ENCODE results near the gene EXOC4. TPM values are rescaled to one million over a fixed set of nuclear protein-coding genes. Genes with fewer than 3 reads are reported as not detected.

The EXOC4 gene
- total and polyA plus RNA-seq, 2 donors from 2014 or later, result 22.8 to 78.7 TPM

DNA sequence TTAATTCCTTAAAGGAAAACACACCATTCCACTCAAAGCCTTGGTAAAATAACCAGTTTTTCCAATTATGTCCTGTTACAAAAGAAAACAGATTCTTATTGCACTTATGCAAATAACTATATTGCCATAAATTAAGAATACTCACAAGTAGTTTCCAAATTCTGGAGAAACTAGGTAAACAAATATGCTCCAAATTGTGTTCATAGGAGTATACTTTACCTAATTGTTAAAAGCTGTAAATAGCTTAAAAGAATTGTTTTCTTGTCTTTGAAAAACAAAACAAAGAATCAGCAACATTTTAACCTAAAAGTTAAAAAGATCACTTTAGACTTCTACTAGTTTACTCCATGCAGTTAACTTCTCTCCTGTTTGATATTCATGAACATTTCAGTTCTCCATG is 835.3 kb downstream of the EXOC4 start:
- Histone ChIP-seq H3K4me1 (ENCODE audit: control insufficient read depth in 2 of 3, insufficient read depth in 2 of 3, low read depth in 1 of 3, low read length in 3 of 3) (no peaks in the 10 kb centered on the region), H3K36me3 (ENCODE audit: control insufficient read depth in 2 of 3, insufficient read depth in 3 of 3, low read length in 3 of 3) (no peaks in the 10 kb centered on the region), H3K4me3 (ENCODE audit: low read length in 3 of 3) (no peak overlapping the region), H3K27me3 (ENCODE audit: control insufficient read depth, insufficient read depth, low read length) (no peaks in the 10 kb centered on the region), H3K27ac (ENCODE audit: low read depth in 2 of 2, low read length in 2 of 2) (no peak overlapping the region), H3K9ac (ENCODE audit: low read length in 3 of 3) (no peak overlapping the region), H3K9me3 (ENCODE audit: control insufficient read depth in 2 of 3, insufficient read depth in 1 of 3, low read length in 3 of 3) (peaks cover 0 to 24% (median 5%) of the 10 kb centered on the region in 3 donors)
- FAIRE-seq (no peak), DNase-seq (no peak)
- TF ChIP-seq, protein P1, sequence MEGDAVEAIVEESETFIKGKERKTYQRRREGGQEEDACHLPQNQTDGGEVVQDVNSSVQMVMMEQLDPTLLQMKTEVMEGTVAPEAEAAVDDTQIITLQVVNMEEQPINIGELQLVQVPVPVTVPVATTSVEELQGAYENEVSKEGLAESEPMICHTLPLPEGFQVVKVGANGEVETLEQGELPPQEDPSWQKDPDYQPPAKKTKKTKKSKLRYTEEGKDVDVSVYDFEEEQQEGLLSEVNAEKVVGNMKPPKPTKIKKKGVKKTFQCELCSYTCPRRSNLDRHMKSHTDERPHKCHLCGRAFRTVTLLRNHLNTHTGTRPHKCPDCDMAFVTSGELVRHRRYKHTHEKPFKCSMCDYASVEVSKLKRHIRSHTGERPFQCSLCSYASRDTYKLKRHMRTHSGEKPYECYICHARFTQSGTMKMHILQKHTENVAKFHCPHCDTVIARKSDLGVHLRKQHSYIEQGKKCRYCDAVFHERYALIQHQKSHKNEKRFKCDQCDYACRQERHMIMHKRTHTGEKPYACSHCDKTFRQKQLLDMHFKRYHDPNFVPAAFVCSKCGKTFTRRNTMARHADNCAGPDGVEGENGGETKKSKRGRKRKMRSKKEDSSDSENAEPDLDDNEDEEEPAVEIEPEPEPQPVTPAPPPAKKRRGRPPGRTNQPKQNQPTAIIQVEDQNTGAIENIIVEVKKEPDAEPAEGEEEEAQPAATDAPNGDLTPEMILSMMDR (IDR thresholded peaks at IDR 0.05; ENCODE audit: borderline replicate concordance, extremely low read depth, insufficient read depth), result no peak
- intact Hi-C loops (cut with DNase I), result no loop called here

DNA sequence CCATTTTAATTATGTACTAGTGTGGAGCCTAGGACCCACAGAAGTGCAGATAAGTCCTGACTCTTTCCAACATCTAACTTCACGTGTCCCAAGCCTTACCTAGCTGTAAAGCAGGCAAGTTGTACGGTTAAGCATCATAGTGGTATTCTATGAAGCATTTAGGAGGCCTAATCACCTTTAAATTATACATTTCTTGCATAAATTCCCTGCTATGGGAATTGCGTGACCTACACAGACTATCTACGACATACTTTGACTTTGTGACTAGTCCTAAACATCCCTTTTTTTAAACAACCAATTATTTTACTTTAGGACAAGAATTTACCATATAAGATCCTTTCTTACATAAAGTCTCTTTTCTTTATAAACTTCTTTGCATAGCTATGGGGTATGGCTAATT is 836.6 kb downstream of the EXOC4 start:
- DNase-seq (no peak), FAIRE-seq (no peak)
- Histone ChIP-seq H3K27ac (ENCODE audit: low read depth in 2 of 2, low read length in 2 of 2) (no peak overlapping the region), H3K4me1 (ENCODE audit: control insufficient read depth in 2 of 3, insufficient read depth in 2 of 3, low read depth in 1 of 3, low read length in 3 of 3) (no peaks in the 10 kb centered on the region), H3K27me3 (ENCODE audit: control insufficient read depth, insufficient read depth, low read length) (no peaks in the 10 kb centered on the region), H3K9ac (ENCODE audit: low read length in 3 of 3) (no peak overlapping the region), H3K4me3 (ENCODE audit: low read length in 3 of 3) (no peak overlapping the region), H3K9me3 (ENCODE audit: control insufficient read depth in 2 of 3, insufficient read depth in 1 of 3, low read length in 3 of 3) (peaks cover 0 to 24% (median 5%) of the 10 kb centered on the region in 3 donors), H3K36me3 (ENCODE audit: control insufficient read depth in 2 of 3, insufficient read depth in 3 of 3, low read length in 3 of 3) (no peaks in the 10 kb centered on the region)
- TF ChIP-seq, protein P1 (IDR thresholded peaks at IDR 0.05; ENCODE audit: borderline replicate concordance, extremely low read depth, insufficient read depth), result no peak
- intact Hi-C loops (cut with DNase I), result no loop called here

DNA sequence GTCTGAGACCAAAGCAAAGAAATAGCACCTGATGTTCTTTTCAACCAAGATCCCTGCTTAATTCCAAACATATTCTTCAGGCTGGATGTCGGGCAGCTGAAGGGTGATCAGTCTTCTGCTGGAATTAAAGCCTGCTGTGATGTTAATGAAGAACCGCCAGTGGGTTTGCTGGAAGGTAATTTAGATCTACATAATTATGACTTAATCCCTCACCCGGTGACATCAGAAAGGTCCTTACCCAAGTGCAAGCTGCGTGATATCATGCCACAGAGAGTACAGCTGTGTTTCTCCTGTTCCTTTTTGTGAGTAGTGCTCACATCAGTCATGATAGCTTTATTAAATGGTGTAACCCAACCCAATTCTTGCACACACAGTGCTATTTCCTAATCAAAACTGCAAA is 845.2 kb downstream of the EXOC4 start:
- H3K4me3 ChIP-seq (ENCODE audit: low read length in 3 of 3), result no peak overlapping the region
- H3K27me3 ChIP-seq (ENCODE audit: control insufficient read depth, insufficient read depth, low read length), result no peaks in the 10 kb centered on the region
- no peak for FAIRE-seq
- no peak for DNase-seq
- intact Hi-C loops (cut with DNase I), result no loop called here
- no peak overlapping the region for H3K9ac ChIP-seq (ENCODE audit: low read length in 3 of 3)
- TF ChIP-seq, protein P1 (IDR thresholded peaks at IDR 0.05; ENCODE audit: borderline replicate concordance, extremely low read depth, insufficient read depth), result no peak
- no peaks in the 10 kb centered on the region for H3K36me3 ChIP-seq (ENCODE audit: control insufficient read depth in 2 of 3, insufficient read depth in 3 of 3, low read length in 3 of 3)
- no peaks in the 10 kb centered on the region for H3K9me3 ChIP-seq (ENCODE audit: control insufficient read depth in 2 of 3, insufficient read depth in 1 of 3, low read length in 3 of 3)
- no peak overlapping the region for H3K27ac ChIP-seq (ENCODE audit: low read depth in 2 of 2, low read length in 2 of 2)
- no peaks in the 10 kb centered on the region for H3K4me1 ChIP-seq (ENCODE audit: control insufficient read depth in 2 of 3, insufficient read depth in 2 of 3, low read depth in 1 of 3, low read length in 3 of 3)

DNA sequence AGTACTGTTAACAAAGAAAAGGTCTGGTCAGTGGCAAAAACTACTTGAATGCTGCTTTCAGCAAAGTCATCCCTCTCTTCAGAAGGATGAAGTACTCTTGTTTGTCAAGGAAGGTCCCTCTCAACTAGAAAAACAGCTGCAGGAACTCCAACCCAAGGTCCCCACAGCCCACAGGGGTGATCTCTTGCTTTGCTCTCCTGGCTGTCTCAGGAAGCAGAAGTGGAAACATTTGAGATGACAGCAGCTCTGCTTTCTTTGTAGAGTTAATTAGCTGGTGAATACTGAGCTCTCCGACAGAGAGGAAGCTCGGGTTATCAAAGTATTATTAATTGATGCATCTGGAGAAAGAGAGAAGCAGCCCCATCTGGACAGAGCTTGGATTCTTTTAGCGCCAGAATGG is 848.8 kb downstream of the EXOC4 start:
- no peaks in the 10 kb centered on the region for H3K9me3 ChIP-seq (ENCODE audit: control insufficient read depth in 2 of 3, insufficient read depth in 1 of 3, low read length in 3 of 3)
- no peak for FAIRE-seq
- H3K4me1 ChIP-seq (ENCODE audit: control insufficient read depth in 2 of 3, insufficient read depth in 2 of 3, low read depth in 1 of 3, low read length in 3 of 3), result no peaks in the 10 kb centered on the region
- H3K9ac ChIP-seq (ENCODE audit: low read length in 3 of 3), result no peak overlapping the region
- H3K36me3 ChIP-seq (ENCODE audit: control insufficient read depth in 2 of 3, insufficient read depth in 3 of 3, low read length in 3 of 3), result no peaks in the 10 kb centered on the region
- H3K27me3 ChIP-seq (ENCODE audit: control insufficient read depth, insufficient read depth, low read length), result no peaks in the 10 kb centered on the region
- no peak overlapping the region for H3K27ac ChIP-seq (ENCODE audit: low read depth in 2 of 2, low read length in 2 of 2)
- H3K4me3 ChIP-seq (ENCODE audit: low read length in 3 of 3), result no peak overlapping the region
- no peak for DNase-seq
- TF ChIP-seq, protein P1 (IDR thresholded peaks at IDR 0.05; ENCODE audit: borderline replicate concordance, extremely low read depth, insufficient read depth), result no peak
- intact Hi-C loops (cut with DNase I), result no loop called here

Measured in kidney (tissue), 14 donors.